GM18520 (cell line): ENCODE results near the gene ANAPC7.
"Not testable (repeated sequence)": the region's sequence is repeated elsewhere in the genome, so short reads cannot be mapped to it uniquely, and the experiment has no call there.

Experiments
- ATAC-seq: cut with Tn5 transposase; IDR thresholded peaks from one replicate; pipeline ENCODE4 v1.9.1; 2021; ENCODE audit not compliant: unreplicated experiment

ANAPC7 gene

DNA sequence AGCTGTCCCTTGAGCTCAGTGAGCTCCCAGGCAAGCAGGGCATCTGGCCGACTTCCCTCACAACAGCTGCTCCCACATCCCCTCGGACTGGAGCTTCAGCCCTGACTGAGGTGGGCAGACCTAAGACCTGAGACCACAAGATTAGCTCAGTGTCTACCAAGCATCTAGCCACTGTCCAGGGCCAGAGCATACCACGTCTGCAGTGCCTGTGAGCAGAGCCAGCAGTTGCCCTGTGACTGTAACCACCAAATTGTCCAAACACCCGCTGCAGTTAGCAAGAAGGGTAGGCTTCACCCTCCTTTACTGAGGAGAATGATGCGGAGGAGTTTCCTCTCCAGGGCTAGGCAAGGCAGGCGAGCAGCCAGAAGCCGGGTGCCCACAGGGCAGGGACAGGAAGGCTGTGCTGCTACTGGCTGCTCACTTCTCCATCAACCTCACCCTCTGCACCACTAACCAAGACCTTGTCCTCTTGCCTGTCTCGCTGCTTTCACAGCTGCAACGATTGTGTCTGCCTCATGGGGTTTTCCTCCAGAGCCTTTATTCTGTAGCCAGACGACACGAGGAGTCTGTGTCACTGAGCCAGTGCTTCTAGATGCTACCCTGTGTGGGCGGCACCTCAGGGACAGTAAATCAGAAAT, 53.9 kb downstream of the ANAPC7 start:
- no peak for ATAC-seq

DNA sequence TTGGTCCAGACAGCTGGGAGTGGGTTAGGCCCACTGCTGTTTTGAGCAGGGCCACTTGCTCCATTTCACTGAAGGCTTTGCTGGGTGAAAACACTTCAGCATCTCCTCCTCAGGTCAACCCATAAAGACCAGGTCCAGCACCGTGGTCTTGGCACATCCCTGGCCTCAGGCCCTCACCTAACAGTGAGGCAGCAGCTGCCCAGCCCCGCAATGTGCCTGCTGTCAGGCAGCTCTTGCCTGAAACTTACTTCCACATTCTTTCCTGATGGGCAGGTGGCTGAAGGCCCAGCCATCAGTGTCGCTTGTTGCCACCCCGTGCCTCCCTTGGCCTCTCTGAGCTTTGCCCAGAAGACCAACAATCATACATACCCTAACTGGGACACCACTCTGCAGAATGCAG, 54.4 kb downstream of the ANAPC7 start:
- ATAC-seq = no peak

DNA sequence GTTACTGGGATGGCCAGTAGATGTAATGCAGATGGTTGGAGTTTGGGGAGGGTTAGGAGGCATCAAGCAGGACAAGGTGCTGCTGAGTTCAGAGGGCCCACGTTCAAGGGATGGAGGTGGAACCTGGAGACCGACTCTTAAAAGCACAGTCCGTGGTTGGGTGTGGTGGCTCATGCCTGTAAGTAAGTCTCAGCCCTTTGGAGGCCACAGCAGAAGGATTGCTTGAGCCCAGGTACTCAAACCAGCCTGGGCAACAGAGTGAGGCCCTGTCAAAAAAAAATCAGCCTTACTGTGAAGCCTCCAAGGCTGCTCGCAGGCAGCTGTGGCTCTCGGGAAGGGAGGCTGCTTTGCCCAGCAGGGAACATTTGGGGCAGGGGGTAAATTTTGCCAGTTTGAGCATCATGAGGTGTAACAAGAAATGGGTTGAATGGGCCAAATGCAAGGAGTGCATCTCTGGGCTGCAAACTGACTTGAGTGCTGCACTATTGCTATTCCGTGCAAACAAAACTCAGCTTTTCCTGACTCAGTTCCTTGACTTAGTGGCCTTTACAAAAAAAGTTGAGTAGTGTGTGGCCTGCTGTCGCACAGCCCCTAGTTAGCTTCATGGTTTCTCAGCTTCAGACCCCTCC, 55.0 kb downstream of the ANAPC7 start:
- ATAC-seq = no peak

DNA sequence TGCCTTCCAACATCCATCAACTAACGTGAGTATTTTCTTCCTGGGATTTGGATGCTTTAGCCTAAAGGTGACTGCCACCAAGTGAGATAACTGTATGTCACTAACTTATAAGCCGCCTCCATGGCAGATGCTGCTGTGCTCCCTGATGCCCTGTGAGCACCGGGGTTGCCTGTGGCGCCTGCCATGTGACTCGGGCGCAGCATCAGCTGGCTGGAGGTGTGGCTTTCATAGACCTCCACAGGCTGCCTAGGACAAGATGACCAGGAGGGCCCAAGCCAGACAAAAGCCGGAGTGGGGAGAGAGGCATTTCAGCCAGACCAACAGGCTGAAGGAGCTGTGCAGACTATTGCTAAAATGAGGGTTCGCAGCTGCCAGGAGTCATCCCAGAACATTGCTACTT, 55.7 kb downstream of the ANAPC7 start:
- no peak for ATAC-seq

DNA sequence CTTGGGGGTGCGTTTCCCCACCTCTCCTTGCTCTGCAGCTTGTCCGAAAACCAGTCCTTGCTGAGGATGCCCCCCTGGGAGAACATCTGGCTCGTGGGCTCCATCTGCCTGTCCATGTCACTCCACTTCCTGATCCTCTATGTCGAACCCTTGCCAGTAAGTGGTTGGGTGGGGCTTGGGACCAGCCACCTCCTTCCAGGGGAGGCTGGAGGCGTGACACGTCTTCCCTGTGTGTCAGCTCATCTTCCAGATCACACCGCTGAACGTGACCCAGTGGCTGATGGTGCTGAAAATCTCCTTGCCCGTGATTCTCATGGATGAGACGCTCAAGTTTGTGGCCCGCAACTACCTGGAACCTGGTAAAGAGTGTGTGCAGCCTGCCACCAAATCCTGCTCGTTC, 57.5 kb downstream of the ANAPC7 start:
- no peak for ATAC-seq

DNA sequence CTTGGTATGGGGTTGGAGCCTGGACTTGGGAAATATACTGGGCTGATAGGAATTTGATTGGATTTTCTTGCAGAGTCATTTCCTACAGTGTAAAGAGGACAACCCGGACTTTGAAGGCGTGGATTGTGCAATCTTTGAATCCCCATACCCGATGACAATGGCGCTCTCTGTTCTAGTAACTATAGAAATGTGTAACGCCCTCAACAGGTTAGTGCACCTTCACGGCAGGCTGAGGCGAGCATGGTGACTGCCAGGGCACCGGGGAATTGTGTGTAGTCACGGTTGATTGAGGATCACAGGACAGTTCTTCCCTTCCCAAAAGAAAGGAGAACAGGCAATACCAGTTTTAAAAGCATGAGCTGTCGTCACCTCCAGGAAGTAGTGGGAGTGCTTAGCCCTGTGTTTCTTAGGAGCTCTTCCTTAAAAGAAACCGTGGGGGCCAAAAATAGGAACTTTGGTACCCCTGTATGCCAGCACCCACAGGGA, 58.3 kb downstream of the ANAPC7 start:
- ATAC-seq = no peak

DNA sequence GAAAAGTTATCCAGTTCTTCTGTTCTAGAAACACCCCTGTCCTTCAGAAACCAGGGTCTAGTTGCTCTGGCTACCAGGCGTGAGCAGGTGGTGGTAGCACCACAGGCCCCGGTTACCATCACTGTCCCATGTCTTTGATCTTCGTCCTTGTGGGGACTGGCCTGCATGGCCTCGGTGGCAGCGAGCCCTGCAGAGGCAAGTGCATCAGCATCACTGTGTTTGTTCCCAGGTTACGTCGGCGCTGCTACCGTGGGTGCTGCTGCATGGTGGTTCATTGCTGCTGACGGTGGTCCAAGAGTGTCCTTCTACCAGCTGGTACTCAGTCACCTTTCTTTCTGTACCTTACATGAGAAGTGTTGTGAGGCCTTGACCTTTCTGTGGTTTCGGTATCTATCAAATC, 58.9 kb downstream of the ANAPC7 start:
- no peak for ATAC-seq

DNA sequence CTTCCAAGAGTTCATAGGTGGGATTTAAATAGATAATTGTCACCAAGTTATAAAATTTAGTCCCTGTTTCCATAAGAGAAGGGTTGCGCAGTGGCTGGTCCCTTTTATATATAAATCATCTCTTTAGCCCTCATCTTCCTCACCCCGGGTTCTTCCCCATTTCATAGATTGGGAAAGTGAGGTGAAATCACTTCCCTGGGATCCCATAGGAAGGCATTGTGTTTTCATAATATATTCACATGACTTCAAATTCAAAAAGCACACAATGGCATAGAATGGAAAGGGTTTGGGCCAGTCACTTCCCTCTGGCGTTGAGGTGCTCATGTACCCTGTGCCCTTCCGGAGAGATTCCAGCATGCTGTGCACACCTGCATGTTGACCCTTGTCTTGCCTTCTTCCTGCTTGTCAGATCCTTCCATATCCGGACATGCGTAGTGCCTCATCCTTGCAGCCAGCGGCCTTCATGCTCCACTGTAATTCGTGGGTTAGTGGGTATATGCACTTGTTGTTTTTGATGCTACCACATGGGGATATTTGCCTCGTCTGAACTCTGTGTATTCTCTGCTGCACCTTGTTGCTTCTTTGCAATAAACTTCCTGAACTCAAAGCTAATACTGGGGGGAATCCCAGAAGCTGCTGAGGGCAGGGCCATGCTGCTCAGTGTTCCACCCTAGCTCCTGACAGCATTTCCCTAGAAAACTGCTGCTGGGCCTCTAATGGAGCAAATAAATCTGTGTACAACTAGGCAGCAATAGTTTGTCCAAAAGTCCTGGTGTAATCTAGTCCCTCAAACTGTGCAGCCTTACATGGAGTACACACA, 59.6 kb downstream of the ANAPC7 start:
- no peak for ATAC-seq

DNA sequence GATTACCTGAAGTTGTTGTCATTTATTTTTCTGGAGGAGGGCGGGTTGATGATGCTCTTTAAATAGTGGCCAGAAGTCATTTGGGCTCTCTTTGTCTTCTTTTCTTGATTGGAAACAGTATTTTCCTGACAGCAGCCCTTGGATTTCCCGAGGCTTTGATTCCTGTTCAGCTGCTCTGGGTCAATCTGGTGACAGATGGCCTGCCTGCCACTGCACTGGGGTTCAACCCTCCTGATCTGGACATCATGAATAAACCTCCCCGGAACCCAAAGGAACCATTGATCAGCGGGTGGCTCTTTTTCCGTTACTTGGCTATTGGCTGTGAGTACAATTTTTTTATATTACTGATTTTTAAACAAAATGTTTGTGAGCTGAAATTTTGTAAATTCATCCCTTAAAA, 60.4 kb downstream of the ANAPC7 start:
- no peak for ATAC-seq

DNA sequence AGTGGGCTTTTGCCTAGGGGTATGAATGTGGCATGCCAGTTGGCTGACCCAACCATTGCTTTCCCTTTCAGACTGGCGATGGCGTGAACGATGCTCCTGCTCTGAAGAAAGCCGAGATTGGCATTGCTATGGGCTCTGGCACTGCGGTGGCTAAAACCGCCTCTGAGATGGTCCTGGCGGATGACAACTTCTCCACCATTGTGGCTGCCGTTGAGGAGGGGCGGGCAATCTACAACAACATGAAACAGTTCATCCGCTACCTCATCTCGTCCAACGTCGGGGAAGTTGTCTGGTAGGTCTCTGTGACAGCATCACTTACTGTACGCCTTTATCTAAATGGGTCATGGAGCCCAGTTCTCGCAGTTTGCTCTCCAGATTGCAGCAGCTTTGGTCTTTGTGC, 61.4 kb downstream of the ANAPC7 start:
- ATAC-seq = no peak

DNA sequence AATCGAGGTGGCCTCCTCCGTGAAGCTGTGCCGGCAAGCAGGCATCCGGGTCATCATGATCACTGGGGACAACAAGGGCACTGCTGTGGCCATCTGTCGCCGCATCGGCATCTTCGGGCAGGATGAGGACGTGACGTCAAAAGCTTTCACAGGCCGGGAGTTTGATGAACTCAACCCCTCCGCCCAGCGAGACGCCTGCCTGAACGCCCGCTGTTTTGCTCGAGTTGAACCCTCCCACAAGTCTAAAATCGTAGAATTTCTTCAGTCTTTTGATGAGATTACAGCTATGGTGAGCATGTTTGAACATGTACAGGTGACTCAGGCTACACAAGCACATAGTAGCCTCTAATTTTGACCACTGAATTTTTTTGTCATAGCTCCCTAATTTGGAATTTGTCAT, 62.8 kb downstream of the ANAPC7 start:
- ATAC-seq = no peak

DNA sequence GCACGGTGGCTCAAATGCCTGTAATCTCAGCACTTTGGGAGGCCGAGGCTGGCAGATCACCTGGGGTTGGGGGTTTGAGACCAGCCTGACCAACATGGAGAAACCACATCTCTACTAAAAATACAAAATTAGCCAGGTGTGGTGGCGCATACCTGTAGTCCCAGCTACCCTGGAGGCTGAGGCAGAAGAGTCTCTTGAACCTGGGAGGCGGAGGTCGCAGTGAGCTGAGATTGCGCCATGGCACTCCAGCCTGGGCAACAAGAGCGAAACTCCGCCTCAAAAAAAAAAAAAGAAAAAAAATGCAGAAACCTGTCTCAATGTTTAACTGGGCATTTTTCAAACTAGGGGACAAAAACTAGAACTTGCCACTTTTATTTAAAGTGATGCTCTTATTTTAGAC, 63.2 kb downstream of the ANAPC7 start:
- ATAC-seq = not testable (repeated sequence)

DNA sequence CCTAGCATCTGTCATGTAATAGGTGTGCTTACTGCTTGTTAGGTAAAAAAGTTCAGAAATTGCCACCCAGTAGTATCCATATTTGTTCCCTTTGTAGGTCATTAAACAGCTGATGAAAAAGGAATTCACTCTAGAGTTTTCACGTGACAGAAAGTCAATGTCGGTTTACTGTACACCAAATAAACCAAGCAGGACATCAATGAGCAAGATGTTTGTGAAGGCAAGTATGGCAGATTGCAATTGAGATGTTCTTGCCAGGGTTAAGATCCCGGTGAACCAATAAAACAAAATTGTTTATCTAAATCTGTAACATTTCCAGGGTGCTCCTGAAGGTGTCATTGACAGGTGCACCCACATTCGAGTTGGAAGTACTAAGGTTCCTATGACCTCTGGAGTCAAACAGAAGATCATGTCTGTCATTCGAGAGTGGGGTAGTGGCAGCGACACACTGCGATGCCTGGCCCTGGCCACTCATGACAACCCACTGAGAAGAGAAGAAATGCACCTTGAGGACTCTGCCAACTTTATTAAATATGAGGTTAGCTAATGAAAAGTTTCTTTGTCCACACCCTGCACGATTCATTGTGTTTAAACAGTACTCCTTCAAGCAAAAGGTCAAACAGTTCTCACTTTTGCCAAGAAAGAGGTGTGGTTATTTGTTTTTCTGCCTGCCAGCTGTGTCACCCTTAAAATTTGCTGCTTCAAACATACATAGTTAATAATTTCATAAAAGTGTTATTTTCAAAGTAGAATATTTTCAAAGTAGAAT, 64.1 kb downstream of the ANAPC7 start:
- ATAC-seq = no peak

DNA sequence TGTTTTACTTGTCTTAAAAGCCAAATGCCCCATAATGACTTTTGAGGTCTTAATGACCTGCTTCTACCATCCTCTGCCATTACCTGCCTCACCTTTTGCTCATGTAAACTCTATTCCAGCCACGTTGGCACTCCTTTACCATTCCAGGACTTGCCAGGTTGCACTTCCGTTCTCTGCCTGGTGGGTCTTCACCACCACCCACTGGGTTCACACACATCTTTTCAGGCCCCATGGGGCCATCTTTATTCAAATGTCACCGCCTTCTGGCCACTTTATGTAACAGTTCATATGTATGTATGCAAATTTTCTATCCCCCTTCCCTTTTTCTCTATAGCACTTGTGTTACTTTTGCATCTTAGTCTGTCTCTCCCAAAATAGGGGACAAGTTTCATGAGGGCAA, 64.8 kb downstream of the ANAPC7 start:
- ATAC-seq = no peak

DNA sequence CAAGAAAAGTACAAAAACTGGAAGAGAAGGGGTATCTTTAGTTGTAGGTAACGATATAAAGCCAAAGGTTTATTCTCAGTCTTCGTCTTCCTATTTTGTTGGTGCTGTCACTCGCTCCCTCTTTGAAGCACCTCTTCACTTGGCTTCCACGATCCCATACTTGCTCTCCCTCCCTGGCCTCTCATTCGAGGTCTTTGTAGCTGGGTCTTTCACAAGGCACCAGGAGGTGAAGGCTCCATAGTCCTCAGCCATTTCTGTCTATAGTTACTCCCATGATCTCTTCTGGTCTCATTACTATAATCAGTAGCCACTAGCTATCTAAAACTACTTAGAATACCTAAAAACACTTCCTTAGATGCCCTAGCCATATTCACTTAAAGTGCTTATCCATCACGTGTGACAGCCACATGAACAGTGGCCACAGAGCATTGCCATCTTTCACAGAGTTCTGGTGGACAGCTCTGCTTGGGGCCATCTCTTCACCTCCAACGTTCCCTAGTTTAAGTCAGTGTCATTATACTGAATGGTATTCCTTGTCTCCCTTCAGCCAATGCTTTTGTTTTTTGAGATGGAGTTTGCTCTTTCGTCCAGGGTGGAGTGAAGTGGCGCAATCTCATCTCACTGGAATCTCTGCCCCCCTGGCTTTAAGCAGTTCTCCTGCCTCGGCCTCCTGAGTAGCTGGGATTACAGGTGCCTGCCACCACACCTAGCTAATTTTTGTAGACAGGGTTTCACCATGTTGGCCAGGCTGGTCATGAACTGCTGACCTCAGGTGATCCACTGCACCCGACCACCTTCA, 65.4 kb downstream of the ANAPC7 start:
- ATAC-seq = no peak

DNA sequence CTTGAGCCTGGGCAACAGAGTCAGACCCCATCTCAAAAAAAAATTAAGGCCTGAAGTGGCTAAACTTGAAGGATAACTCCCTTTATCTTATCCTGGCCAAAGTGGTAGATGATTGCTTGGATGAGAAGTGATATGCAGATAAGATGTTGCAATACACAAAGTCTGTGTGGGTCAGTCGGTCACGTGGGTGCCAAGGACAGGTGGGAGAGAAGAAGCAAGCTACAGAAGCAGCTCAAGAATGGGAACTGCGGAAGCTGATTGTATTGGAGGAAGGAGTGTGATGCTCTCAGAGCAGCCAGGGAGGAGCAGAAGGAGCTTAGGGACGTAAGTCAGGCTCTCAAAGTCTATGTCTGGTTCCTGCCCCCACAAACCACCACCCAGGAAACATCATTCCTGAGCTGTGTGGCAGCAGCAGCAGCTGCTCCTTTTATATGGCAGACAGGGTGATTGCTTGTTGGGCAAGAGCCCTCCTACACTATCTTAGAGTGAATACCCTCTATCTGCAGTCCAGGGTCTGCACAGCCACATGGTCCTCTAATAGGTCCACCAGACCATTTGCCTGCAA, 67.9 kb downstream of the ANAPC7 start:
- no peak for ATAC-seq

DNA sequence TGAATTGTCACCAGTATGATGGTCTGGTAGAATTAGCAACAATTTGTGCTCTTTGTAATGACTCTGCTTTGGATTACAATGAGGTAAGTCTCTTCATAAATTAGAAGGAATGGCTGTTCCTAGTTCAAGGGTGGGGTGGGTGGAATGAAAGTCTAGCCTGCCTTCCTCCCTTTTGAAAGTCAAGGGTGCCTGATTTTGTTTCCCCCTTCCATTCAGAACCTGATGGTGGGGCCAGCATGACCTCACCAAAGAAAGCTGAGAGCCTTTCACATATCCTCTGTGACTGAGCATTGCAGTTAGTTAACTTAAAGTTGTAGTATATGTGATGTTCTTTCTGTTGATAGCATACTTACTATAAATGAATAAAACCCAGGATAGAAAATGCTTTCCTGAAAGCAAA, 70.3 kb downstream of the ANAPC7 start:
- ATAC-seq = no peak

DNA sequence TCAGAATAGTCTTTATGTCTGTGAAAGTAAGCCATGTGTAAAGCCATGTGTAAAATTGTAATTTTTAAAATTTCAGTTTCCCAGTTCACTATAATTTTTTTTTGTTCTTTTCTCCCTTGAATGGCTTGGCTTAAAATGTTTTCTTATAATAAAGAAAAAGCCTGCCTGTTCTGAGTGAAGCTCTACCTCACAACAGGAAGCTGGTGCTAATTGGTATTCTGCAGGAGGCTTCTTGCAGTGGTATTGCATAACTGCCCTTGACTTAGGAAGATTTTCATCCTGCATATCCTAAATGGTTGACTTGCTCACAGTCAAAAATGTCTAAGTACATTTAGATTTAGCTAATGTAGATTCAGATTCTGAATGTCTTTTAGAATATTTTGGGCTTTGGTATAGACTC, 73.0 kb downstream of the ANAPC7 start:
- ATAC-seq = no peak

DNA sequence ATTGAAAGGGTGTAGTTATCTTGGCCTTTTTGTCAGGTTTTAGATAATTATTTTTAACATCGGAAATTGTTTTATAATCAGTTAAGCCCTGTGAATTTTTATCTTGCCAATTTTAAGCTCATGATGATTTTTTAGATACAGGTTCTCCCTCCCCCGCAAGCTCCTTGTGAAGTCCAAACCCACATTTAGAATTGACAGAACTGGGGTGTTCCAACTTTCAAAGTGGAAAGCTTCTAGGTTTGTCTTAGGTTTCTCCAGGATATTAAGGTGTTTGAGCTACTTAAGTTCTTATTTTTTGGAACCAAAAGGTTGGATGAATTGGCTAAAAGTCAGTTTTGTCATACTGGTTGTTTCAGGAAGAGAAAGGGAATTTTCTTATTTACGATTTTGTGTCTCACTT, 73.4 kb downstream of the ANAPC7 start:
- ATAC-seq = no peak

DNA sequence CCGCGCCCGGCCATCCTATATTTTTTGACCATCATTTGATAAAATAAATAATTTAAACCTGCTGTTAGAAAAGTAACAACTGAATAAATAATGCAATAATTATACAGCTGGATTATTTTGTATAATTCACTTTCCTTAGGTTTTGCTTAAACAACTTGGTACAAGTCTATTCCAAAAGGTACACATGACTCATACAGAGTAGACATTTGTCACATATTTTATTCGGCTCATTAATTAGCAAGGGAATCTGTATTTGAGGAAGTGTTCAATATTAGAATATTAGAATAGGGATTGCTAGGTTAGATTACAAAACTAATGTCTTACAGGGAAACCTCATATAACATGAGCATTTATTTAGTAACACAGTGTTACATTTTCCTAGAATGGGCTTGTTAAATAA, 73.8 kb downstream of the ANAPC7 start:
- no peak for ATAC-seq
